Endodermal cell (in vitro differentiated cells): Measurements from ENCODE around the gene ADAMTS2. TPM values are rescaled to one million over a fixed set of nuclear protein-coding genes. Genes with fewer than 3 reads are reported as not detected.

Source experiments
- DNase-seq: peaks from one replicate; pipeline ENCODE4 v3.0.0-alpha.2; 2017
- H3K27ac ChIP-seq: 2 replicates; pipeline ENCODE4 v1.5.1; 2013; ENCODE audit warnings: mild to moderate bottlenecking, low read depth, low read length, moderate library complexity
- H3K27me3 ChIP-seq: 2 replicates; pipeline ENCODE4 v1.6.1; 2013; ENCODE audit warnings: mild to moderate bottlenecking, low read length, moderate library complexity; ENCODE audit not compliant: insufficient read depth, control insufficient read depth, poor library complexity, severe bottlenecking
- H3K36me3 ChIP-seq: 2 replicates; pipeline ENCODE4 v1.7.0; 2013; ENCODE audit warnings: mild to moderate bottlenecking, low read length, moderate library complexity; ENCODE audit not compliant: control insufficient read depth, insufficient read depth
- H3K4me1 ChIP-seq: one replicate; pipeline ENCODE4 v1.7.0; 2013; ENCODE audit warnings: low read length; ENCODE audit not compliant: control insufficient read depth, insufficient read depth
- H3K4me3 ChIP-seq: 2 replicates; pipeline ENCODE4 v1.5.1; 2013; ENCODE audit warnings: mild to moderate bottlenecking, low read length, moderate library complexity
- H3K9ac ChIP-seq: 2 replicates; pipeline ENCODE4 v1.6.1; 2013; ENCODE audit warnings: mild to moderate bottlenecking, low read length, moderate library complexity; ENCODE audit not compliant: poor library complexity, severe bottlenecking; ENCODE audit errors: extremely low read depth
- H3K9me3 ChIP-seq: 2 replicates; pipeline ENCODE4 v1.6.1; 2013; ENCODE audit warnings: mild to moderate bottlenecking, low read length, moderate library complexity; ENCODE audit not compliant: control insufficient read depth
- H3K27ac Mint-ChIP-seq: 2 replicates; pipeline ENCODE4 v1.8.0; 2020; ENCODE audit warnings: mixed read lengths
- H3K27me3 Mint-ChIP-seq: 2 replicates; pipeline ENCODE4 v1.8.0; 2021; ENCODE audit warnings: mild to moderate bottlenecking, mixed read lengths; ENCODE audit not compliant: insufficient read depth
- H3K36me3 Mint-ChIP-seq: 2 replicates; pipeline ENCODE4 v1.8.0; 2020; ENCODE audit warnings: low read depth, mixed read lengths
- H3K4me1 Mint-ChIP-seq: 2 replicates; pipeline ENCODE4 v1.8.0; 2020; ENCODE audit warnings: mixed read lengths
- H3K4me3 Mint-ChIP-seq: 2 replicates; pipeline ENCODE4 v1.8.0; 2020; ENCODE audit warnings: mild to moderate bottlenecking, moderate library complexity, mixed read lengths
- H3K9me3 Mint-ChIP-seq: 2 replicates; pipeline ENCODE4 v1.8.0; 2020; ENCODE audit warnings: mild to moderate bottlenecking, mixed read lengths
- CTCF ChIP-seq: fragments of 200-600 bp; sonication (generic); conservative IDR thresholded peaks from 2 replicates; pipeline ENCODE4 v1.5.0; 2021; ENCODE audit warnings: antibody characterized with exemption, mild to moderate bottlenecking
- WGBS, 2 experiments: methylation state at CpG; one replicate each; pipeline versions ENCODE4 v1.1.5 to v1.1.7; 2013; ENCODE audit warnings: missing lambda C conversion rate in 2 of 2, mixed read lengths in 1 of 2; ENCODE audit not compliant: insufficient coverage in 1 of 2, insufficient read length in 1 of 2; 5-methylcytosine and 5-hydroxymethylcytosine counted together
- total RNA-seq, 2 donors: library from RNA; stranded (reverse); fragmentation: NEBNext Ultra II Directional in 1 of 2; extraction: Animal tissue kit (Norgen Biotek cat#: 25700) in 1 of 2; gene quantifications; 2 replicates in 1 of 2; 3 replicates in 1 of 2; pipeline ENCODE4 v1.2.1, GENCODE V29; 2021

The ADAMTS2 gene
- total RNA-seq, 2 donors from 2014 or later: 1.2 to 2.6 TPM

DNA sequence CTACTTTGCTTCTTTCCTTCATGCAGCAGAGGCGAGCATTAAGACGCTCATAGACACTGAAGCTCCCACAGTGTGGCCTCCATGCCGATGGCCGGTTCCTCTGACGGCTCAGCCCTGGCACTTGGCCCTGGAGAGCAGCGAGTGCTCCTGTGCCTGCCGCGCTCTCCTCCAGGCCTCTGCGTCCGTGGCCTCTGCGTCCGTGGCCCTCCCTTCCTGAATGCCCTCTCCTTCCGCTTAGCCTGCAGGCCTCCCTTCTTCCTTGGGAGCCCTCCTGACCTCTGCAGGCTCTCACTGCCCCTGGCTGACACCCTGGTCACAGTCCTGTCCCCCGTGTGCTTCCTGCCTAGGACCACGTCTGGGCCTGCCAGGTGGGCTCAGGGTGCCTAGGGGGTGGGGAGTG, 192.3 kb downstream of the ADAMTS2 start:
- no peak for TF ChIP-seq CTCF
- no peak overlapping the region for H3K4me3 Mint-ChIP-seq
- H3K36me3 Mint-ChIP-seq: no peaks in the 10 kb centered on the region
- Histone ChIP-seq H3K4me1 (no peaks in the 10 kb centered on the region), H3K9me3 (no peaks in the 10 kb centered on the region), H3K27ac (no peak overlapping the region), H3K27me3 (no peaks in the 10 kb centered on the region), H3K36me3 (no peaks in the 10 kb centered on the region), H3K9ac (no peak overlapping the region), H3K4me3 (no peak overlapping the region)
- 92 to 97% methylated on average over 8 to 15 of the region's 15 CpGs for WGBS, 2 experiments
- H3K9me3 Mint-ChIP-seq: no peaks in the 10 kb centered on the region
- no peaks in the 10 kb centered on the region for H3K27me3 Mint-ChIP-seq
- no peaks in the 10 kb centered on the region for H3K4me1 Mint-ChIP-seq
- H3K27ac Mint-ChIP-seq: no peak overlapping the region
- DNase-seq: no peak

DNA sequence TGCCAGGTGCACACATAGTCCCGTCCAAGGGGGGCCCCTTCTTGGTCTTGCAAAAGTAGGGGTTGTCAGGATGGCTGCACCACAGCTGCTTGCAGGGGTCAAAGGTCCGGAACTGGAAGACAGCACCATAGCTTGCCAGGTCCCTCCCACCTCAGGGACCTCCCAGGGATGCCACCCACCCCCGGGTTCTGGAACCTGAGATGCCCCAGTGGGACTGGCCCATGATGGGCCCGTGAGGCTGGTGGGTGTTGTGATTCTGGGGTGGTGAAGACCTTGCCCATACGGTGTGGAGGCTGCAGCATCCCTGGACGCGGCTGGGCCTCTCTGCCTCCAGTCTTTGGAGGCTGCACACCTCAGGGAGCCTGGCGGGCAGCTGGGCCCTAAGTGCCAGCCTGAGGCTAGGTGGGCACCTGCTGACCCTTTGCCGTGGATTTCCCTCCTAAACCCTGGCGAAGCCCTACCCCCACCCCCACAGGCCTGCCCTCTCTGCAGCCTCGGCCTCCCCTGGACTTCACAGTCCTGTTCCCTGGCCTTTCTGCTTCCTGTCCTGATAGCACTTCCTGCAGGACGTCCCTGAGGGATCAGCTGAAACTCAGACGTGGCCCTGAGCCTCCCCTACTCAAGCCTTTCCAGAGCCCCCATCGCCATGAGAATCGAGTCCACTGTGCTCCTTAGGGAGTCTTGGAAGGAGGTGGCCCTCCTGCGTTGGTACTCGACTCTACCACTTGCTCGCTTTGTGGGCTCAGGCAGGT, 192.9 kb downstream of the ADAMTS2 start:
- no peak overlapping the region for H3K9ac ChIP-seq
- H3K27me3 Mint-ChIP-seq: no peaks in the 10 kb centered on the region
- no peak overlapping the region for H3K4me3 ChIP-seq
- H3K4me1 Mint-ChIP-seq: no peaks in the 10 kb centered on the region
- no peak overlapping the region for H3K27ac Mint-ChIP-seq
- no peak overlapping the region for H3K27ac ChIP-seq
- no peaks in the 10 kb centered on the region for H3K9me3 Mint-ChIP-seq
- H3K36me3 ChIP-seq: no peaks in the 10 kb centered on the region
- H3K4me1 ChIP-seq: no peaks in the 10 kb centered on the region
- no peaks in the 10 kb centered on the region for H3K27me3 ChIP-seq
- no peak for TF ChIP-seq CTCF
- H3K9me3 ChIP-seq: no peaks in the 10 kb centered on the region
- H3K4me3 Mint-ChIP-seq: no peak overlapping the region
- no peak for DNase-seq
- no peaks in the 10 kb centered on the region for H3K36me3 Mint-ChIP-seq
- 91% methylated on average over 8 to 18 of the region's 18 CpGs for WGBS, 2 experiments

DNA sequence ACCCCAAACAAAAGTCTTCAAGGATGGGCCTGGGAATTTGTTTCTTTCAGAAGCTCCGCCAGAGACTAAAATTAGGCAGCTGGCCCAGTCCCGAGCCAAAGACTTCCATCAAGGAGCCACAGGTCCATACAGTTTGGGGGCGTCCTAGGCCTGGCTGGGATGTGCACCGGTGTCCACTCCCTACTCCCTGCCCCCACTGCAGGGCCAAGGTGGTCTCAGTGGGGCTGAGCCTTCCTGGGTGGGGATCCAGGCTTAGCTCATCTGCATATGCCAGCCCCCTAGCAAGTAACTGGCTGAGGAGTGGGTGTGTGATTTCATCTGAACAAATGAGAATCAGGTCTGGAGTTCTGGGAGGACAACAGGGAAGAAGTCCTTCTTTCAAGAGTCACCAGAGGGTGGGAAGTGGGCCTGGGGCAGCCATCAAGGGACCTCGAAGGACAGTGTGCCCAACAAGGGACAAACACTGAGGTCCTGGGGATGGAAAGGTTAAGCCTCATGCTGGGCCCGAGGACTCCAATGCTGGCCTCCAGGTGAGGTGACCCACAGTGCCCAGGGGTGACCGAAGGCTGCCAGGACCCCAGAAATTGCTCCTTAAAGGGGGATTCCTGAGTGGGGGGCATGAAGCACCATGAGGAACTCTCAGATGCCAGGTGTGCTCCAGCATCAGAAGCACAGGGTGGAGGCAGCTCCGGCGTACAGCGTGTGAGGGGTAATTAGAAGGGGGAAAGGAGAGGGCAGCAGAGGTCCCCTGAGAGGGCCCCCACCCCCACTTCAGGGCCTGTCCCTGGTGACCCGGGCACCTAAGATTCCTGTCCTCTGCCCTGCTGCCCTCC, 193.8 kb downstream of the ADAMTS2 start:
- no peak overlapping the region for H3K27ac ChIP-seq
- no peaks in the 10 kb centered on the region for H3K36me3 ChIP-seq
- H3K9me3 Mint-ChIP-seq: no peaks in the 10 kb centered on the region
- no peak for TF ChIP-seq CTCF
- H3K4me1 Mint-ChIP-seq: no peaks in the 10 kb centered on the region
- WGBS, 2 experiments: 93 to 94% methylated on average over 4 to 11 of the region's 11 CpGs
- H3K4me1 ChIP-seq: no peaks in the 10 kb centered on the region
- no peak overlapping the region for H3K4me3 Mint-ChIP-seq
- H3K27me3 ChIP-seq: no peaks in the 10 kb centered on the region
- H3K27ac Mint-ChIP-seq: no peak overlapping the region
- H3K4me3 ChIP-seq: no peak overlapping the region
- no peaks in the 10 kb centered on the region for H3K27me3 Mint-ChIP-seq
- H3K9me3 ChIP-seq: no peaks in the 10 kb centered on the region
- DNase-seq: no peak
- no peaks in the 10 kb centered on the region for H3K36me3 Mint-ChIP-seq
- no peak overlapping the region for H3K9ac ChIP-seq
